ENCODE data around the gene PPP1R26. TPM values are rescaled to one million over a fixed set of nuclear protein-coding genes. Genes with fewer than 3 reads are reported as not detected.

Gene PPP1R26
- total and polyA plus RNA-seq, 2 of the 8 experiments (the other 6 are each of a cell fraction or from before 2014, with no cell fraction given), result 9.8 to 32.7 TPM

DNA sequence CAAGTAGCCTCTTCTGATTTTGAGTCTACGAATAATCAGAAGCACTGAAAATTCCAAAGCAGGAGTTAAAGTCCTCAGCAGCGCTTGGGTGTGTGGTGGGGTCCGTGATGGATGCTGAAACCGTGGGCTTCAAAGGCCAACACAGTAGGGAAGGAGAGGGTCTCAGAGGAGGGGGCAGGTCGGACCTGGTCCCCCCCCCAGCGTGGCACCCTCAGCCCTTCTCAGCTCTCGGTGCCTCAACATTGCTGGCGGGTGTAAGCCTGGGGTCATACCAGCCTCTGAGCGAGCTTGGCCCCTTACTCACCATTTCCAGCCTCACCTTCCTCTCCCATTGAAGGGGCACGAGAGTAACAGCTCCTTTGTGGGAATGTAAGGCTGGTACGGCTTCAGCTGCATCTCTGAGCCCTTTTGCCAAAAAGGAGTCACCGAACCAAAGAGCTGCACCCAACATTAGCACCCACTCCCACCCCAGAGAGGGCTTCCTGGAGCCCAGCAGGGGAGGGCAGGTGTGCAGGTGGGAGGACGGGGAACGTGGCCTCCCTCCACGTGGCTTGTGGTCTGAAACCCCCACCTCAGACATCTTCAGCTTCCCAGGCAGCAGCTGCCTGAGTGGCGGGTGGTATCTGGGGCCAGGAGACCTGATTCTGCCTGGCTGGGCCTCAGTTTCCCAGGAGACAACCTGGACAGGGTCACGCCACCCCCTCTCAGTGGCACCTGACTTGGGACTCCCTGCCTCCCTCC lies 34.9 kb downstream of the PPP1R26 start:
- H2BK5ac ChIP-seq (ENCODE audit: low read depth, low read length), result no peak overlapping the region
- no peak overlapping the region for H2BK12ac ChIP-seq (ENCODE audit: low read depth, low read length)
- H3K14ac ChIP-seq (ENCODE audit: insufficient read length), result no peak overlapping the region
- no peak overlapping the region for H3K9ac ChIP-seq (replicated peaks in 1 of 4; ENCODE audit: extremely low read depth in 1 of 4, low read depth in 3 of 4, low read length in 3 of 4)
- no peak overlapping the region for H3K4ac ChIP-seq (replicated peaks; ENCODE audit: insufficient read length, low read depth, low read length)
- H3K36me3 ChIP-seq (ENCODE audit: control insufficient read depth in 2 of 4, insufficient read depth in 4 of 4, low read length in 3 of 4), result no peaks in the 10 kb centered on the region
- CTCF ChIA-PET (ENCODE audit: partially characterized antibody), result interaction anchor here (0.6 to 1.3 kb wide), 3 partner anchors 10 to 186 kb away, joined by 3 to 6 read pairs (median 3); no protein-coding TSS in a partner anchor
- H3K79me1 ChIP-seq (ENCODE audit: low read depth, low read length), result no peaks in the 10 kb centered on the region
- no peaks in the 10 kb centered on the region for H3K27me3 ChIP-seq (replicated peaks in 1 of 4; ENCODE audit: control insufficient read depth in 3 of 4, extremely low read depth in 1 of 4, insufficient read depth in 3 of 4, low read length in 3 of 4)
- no peak overlapping the region for H3K4me2 ChIP-seq (ENCODE audit: insufficient read depth in 1 of 2, low read depth in 2 of 2, low read length in 2 of 2)
- no peak overlapping the region for H2AK5ac ChIP-seq (ENCODE audit: low read depth, low read length)
- H2BK120ac ChIP-seq (replicated peaks; ENCODE audit: low read depth, low read length), result no peak overlapping the region
- POLR2A ChIA-PET (ENCODE audit: partially characterized antibody), result interaction anchor here (0.8 to 1.4 kb wide), 2 partner anchors 12 to 13 kb away, joined by 3 read pairs; no protein-coding TSS in a partner anchor
- TF ChIP-seq SP1 (IDR thresholded peaks at IDR 0.05; ENCODE audit: low read depth, low read length), result no peak
- TF ChIP-seq, protein P1, sequence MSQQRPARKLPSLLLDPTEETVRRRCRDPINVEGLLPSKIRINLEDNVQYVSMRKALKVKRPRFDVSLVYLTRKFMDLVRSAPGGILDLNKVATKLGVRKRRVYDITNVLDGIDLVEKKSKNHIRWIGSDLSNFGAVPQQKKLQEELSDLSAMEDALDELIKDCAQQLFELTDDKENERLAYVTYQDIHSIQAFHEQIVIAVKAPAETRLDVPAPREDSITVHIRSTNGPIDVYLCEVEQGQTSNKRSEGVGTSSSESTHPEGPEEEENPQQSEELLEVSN (IDR thresholded peaks at IDR 0.05), result no peak
- TF ChIP-seq SP2 (IDR thresholded peaks at IDR 0.05; ENCODE audit: low read length), result no peak
- TF ChIP-seq EZH2 (IDR thresholded peaks at IDR 0.05; ENCODE audit: low read depth, low read length, severe bottlenecking), result no peak
- TF ChIP-seq BACH1 (IDR thresholded peaks at IDR 0.05; ENCODE audit: low read length), result no peak
- no peak for TF ChIP-seq EP300 (IDR thresholded peaks at IDR 0.05; ENCODE audit: borderline replicate concordance in 1 of 2, low read depth in 2 of 2, low read length in 2 of 2)
- TF ChIP-seq CHD2 (IDR thresholded peaks at IDR 0.05; ENCODE audit: low read length), result no peak
- no peak for TF ChIP-seq RAD21 (IDR thresholded peaks at IDR 0.05 in 1 of 2, conservative IDR thresholded peaks at IDR 0.05 in 1 of 2; ENCODE audit: low read depth in 2 of 2, low read length in 2 of 2)
- H3K4me1 ChIP-seq (replicated peaks in 1 of 4; ENCODE audit: control insufficient read depth in 3 of 4, insufficient read depth in 4 of 4, low read length in 3 of 4), result no peaks in the 10 kb centered on the region
- H3K23me2 ChIP-seq (ENCODE audit: low read depth, low read length), result no peaks in the 10 kb centered on the region; the same call in 1 of the 2 replicates
- H3K79me2 ChIP-seq (ENCODE audit: control insufficient read depth in 1 of 2, insufficient read depth in 2 of 2, low read length in 2 of 2), result no peaks in the 10 kb centered on the region
- no peak overlapping the region for H4K5ac ChIP-seq (ENCODE audit: insufficient read length, low read depth, low read length)
- H2BK20ac ChIP-seq (ENCODE audit: low read length), result no peak overlapping the region
- H3K23ac ChIP-seq (ENCODE audit: insufficient read length), result no peak overlapping the region
- no peaks in the 10 kb centered on the region for H3K9me3 ChIP-seq (ENCODE audit: insufficient read depth in 2 of 2, low read depth in 1 of 2, low read length in 1 of 2)
- H3K27ac ChIP-seq (ENCODE audit: low read depth, low read length), result no peak overlapping the region
- DNase-seq (ENCODE audit: low read depth in 1 of 2, low spot score in 2 of 2) (no peak), FAIRE-seq (no peak)
- H2BK15ac ChIP-seq (ENCODE audit: low read length), result no peak overlapping the region
- H2AFZ ChIP-seq (ENCODE audit: low read length), result no peak overlapping the region
- H3K18ac ChIP-seq (ENCODE audit: extremely low read depth, low read length), result no peak overlapping the region
- H4K8ac ChIP-seq (ENCODE audit: extremely low read depth, insufficient read depth, low read length), result no peak overlapping the region
- no peak overlapping the region for H4K91ac ChIP-seq (replicated peaks; ENCODE audit: insufficient read length, low read length)
- H4K20me1 ChIP-seq (replicated peaks in 1 of 2; ENCODE audit: control insufficient read depth in 1 of 2, insufficient read depth in 2 of 2, low read length in 2 of 2), result no peaks in the 10 kb centered on the region
- no peak overlapping the region for H3K56ac ChIP-seq (replicated peaks; ENCODE audit: insufficient read length, low read depth, low read length)
- H3K4me3 ChIP-seq (ENCODE audit: extremely low read depth in 1 of 4, insufficient read depth in 2 of 4, low read depth in 3 of 4, low read length in 4 of 4), result no peak overlapping the region
- WGBS, 2 experiments (ENCODE audit: extremely low coverage in 1 of 2, insufficient coverage in 1 of 2, insufficient read length in 1 of 2, insufficient replicate concordance in 2 of 2, low coverage in 1 of 2, low lambda C conversion rate in 2 of 2, missing lambda C conversion rate in 1 of 2), result 94% methylated on average over 16 of the region's 17 CpGs; no CpG with 5 or more reads in 1 of the 2 experiments
